Urinary bladder (tissue), 4 donors: ENCODE results near the gene KIRREL3. TPM values are rescaled to one million over a fixed set of nuclear protein-coding genes. Genes with fewer than 3 reads are reported as not detected.

Experiments
- DNase-seq: peaks from one replicate; pipeline ENCODE4 v3.0.0-alpha.2; 2015; ENCODE audit errors: extremely low spot score
- H3K27ac ChIP-seq: one replicate; pipeline ENCODE4 v1.5.1; 2013; ENCODE audit warnings: low read depth, mild to moderate bottlenecking, moderate library complexity
- H3K36me3 ChIP-seq: one replicate; pipeline ENCODE4 v1.6.1; 2013; ENCODE audit warnings: mild to moderate bottlenecking, moderate library complexity; ENCODE audit not compliant: insufficient read depth
- H3K4me1 ChIP-seq: one replicate; pipeline ENCODE4 v1.6.1; 2013; ENCODE audit warnings: mild to moderate bottlenecking, moderate library complexity; ENCODE audit not compliant: insufficient read depth
- H3K4me3 ChIP-seq: one replicate; pipeline ENCODE4 v1.5.1; 2013; ENCODE audit warnings: low read depth, low read length
- WGBS: extraction: QIAGEN DNeasy Blood & Tissue Kit; methylation state at CpG from one replicate; pipeline ENCODE4 v1.1.7; 2013; 5-methylcytosine and 5-hydroxymethylcytosine counted together
- polyA plus RNA-seq: library from polyadenylated mRNA; stranded (reverse); fragments of 200-250 nt; gene quantifications from one replicate; pipeline ENCODE4 v1.2.3, GENCODE V29; 2013
- total RNA-seq: library from RNA; depleted of rRNA; stranded (reverse); fragments of >200 nt; gene quantifications from one replicate; pipeline ENCODE4 v1.2.3, GENCODE V29; 2014
- donor health status: healthy with polysubstance abuse.
- donor health status: healthy.

The KIRREL3 gene
- total and polyA plus RNA-seq, 2 donors: 0.80 to 1.0 TPM

- H3K27ac ChIP-seq: no peak overlapping the region
- 96% methylated on average over 11 of the region's 11 CpGs for WGBS
- peaks cover under 1% of the 10 kb centered on the region for H3K36me3 ChIP-seq
- no peak for DNase-seq
- H3K4me3 ChIP-seq: no peak overlapping the region
- H3K4me1 ChIP-seq: no peaks in the 10 kb centered on the region
These were observed 587.1 kb downstream of the KIRREL3 start for GRCh38 chr11:126413426-126413825.

- H3K36me3 ChIP-seq: peaks cover 2% of the 10 kb centered on the region
- H3K4me1 ChIP-seq: no peaks in the 10 kb centered on the region
- 80% methylated on average over 6 of the region's 6 CpGs for WGBS
- no peak for DNase-seq
- H3K27ac ChIP-seq: no peak overlapping the region
- H3K4me3 ChIP-seq: no peak overlapping the region
These were observed 588.6 kb downstream of the KIRREL3 start for GRCh38 chr11:126411971-126412381.

GRCh38 chr11:126410649-126411048 lies 589.9 kb downstream of the KIRREL3 start:
- DNase-seq: no peak
- peaks cover 2% of the 10 kb centered on the region for H3K36me3 ChIP-seq

GRCh38 chr11:126409620-126409985 lies 591.0 kb downstream of the KIRREL3 start:
- no peak for DNase-seq
- Histone ChIP-seq H3K4me3 (no peak overlapping the region), H3K27ac (no peak overlapping the region), H3K4me1 (no peaks in the 10 kb centered on the region), H3K36me3 (peaks cover 2% of the 10 kb centered on the region)
- WGBS: 69% methylated on average over 3 of the region's 3 CpGs

More at GRCh38 chr11:126410649-126411048, 589.9 kb downstream of the KIRREL3 start:
- 36% methylated on average over 6 of the region's 6 CpGs for WGBS
- Histone ChIP-seq H3K4me1 (no peaks in the 10 kb centered on the region), H3K27ac (no peak overlapping the region), H3K4me3 (no peak overlapping the region)

- no peak overlapping the region for H3K4me3 ChIP-seq
- WGBS: 83% methylated on average over 12 of the region's 12 CpGs
- H3K4me1 ChIP-seq: no peaks in the 10 kb centered on the region
- peaks cover 2% of the 10 kb centered on the region for H3K36me3 ChIP-seq
- H3K27ac ChIP-seq: no peak overlapping the region
- no peak for DNase-seq
These were observed 591.5 kb downstream of the KIRREL3 start for GRCh38 chr11:126408901-126409619.

GRCh38 chr11:126408496-126408895 lies 592.1 kb downstream of the KIRREL3 start:
- H3K4me1 ChIP-seq: no peaks in the 10 kb centered on the region
- 86% methylated on average over 12 of the region's 12 CpGs for WGBS
- H3K36me3 ChIP-seq: peaks cover 2% of the 10 kb centered on the region
- H3K27ac ChIP-seq: no peak overlapping the region
- no peak for DNase-seq
- H3K4me3 ChIP-seq: no peak overlapping the region

- H3K27ac ChIP-seq: no peak overlapping the region
- no peaks in the 10 kb centered on the region for H3K4me1 ChIP-seq
- DNase-seq: no peak
- no peak overlapping the region for H3K4me3 ChIP-seq
- H3K36me3 ChIP-seq: peaks cover 2% of the 10 kb centered on the region
- WGBS: 93% methylated on average over 15 of the region's 15 CpGs
These were observed 592.8 kb downstream of the KIRREL3 start for GRCh38 chr11:126407682-126408288.

GRCh38 chr11:126407101-126407521 lies 593.5 kb downstream of the KIRREL3 start:
- no peak for DNase-seq
- WGBS: 82% methylated on average over 12 of the region's 12 CpGs
- H3K27ac ChIP-seq: peak overlapping the region; percentile 13
- H3K4me1 ChIP-seq: no peaks in the 10 kb centered on the region
- peaks cover 2% of the 10 kb centered on the region for H3K36me3 ChIP-seq
- H3K4me3 ChIP-seq: no peak overlapping the region

- H3K4me3 ChIP-seq: no peak overlapping the region
- DNase-seq: no peak
- H3K36me3 ChIP-seq: peaks cover 2% of the 10 kb centered on the region
- no peaks in the 10 kb centered on the region for H3K4me1 ChIP-seq
- H3K27ac ChIP-seq: peak overlapping the region; percentile 5
- WGBS: 87% methylated on average over 8 of the region's 8 CpGs
These were observed 594.2 kb downstream of the KIRREL3 start for GRCh38 chr11:126406368-126406767.

GRCh38 chr11:126405906-126406305 lies 594.7 kb downstream of the KIRREL3 start:
- DNase-seq: no peak
- no peak overlapping the region for H3K4me3 ChIP-seq
- 85% methylated on average over 7 of the region's 7 CpGs for WGBS
- no peaks in the 10 kb centered on the region for H3K4me1 ChIP-seq
- peaks cover 2% of the 10 kb centered on the region for H3K36me3 ChIP-seq
- peak overlapping the region; percentile 40 for H3K27ac ChIP-seq

GRCh38 chr11:126405374-126405773 lies 595.2 kb downstream of the KIRREL3 start:
- 86% methylated on average over 3 of the region's 3 CpGs for WGBS
- peak overlapping the region; percentile 40 for H3K27ac ChIP-seq
- H3K36me3 ChIP-seq: peaks cover 2% of the 10 kb centered on the region
- no peak for DNase-seq
- H3K4me1 ChIP-seq: no peaks in the 10 kb centered on the region
- no peak overlapping the region for H3K4me3 ChIP-seq

- Histone ChIP-seq H3K27ac (no peak overlapping the region), H3K4me3 (no peak overlapping the region), H3K4me1 (no peaks in the 10 kb centered on the region), H3K36me3 (peaks cover 2% of the 10 kb centered on the region)
- 80% methylated on average over 5 of the region's 5 CpGs for WGBS
- DNase-seq: no peak
These were observed 596.2 kb downstream of the KIRREL3 start for GRCh38 chr11:126404367-126404766.

GRCh38 chr11:126403658-126404057 lies 596.9 kb downstream of the KIRREL3 start:
- 88% methylated on average over 8 of the region's 8 CpGs for WGBS
- H3K36me3 ChIP-seq: peaks cover 2% of the 10 kb centered on the region
- peak overlapping the region; percentile 27 for H3K27ac ChIP-seq
- no peaks in the 10 kb centered on the region for H3K4me1 ChIP-seq
- H3K4me3 ChIP-seq: no peak overlapping the region
- DNase-seq: no peak

GRCh38 chr11:126403022-126403581 lies 597.5 kb downstream of the KIRREL3 start:
- DNase-seq: no peak
- Histone ChIP-seq H3K36me3 (no peaks in the 10 kb centered on the region), H3K4me1 (no peaks in the 10 kb centered on the region), H3K4me3 (no peak overlapping the region), H3K27ac (peak overlapping the region; percentile 54)
- 82% methylated on average over 15 of the region's 15 CpGs for WGBS
